HepG2 (cell line): ENCODE data around the gene CYTH1. TPM values are rescaled to one million over a fixed set of nuclear protein-coding genes. Genes with fewer than 3 reads are reported as not detected.

ENCODE experiments used
- ATAC-seq: fragments of 200-7000 bp; cut with Tn5 transposase; 3 replicates; pipeline ENCODE4 v1.9.1; 2020; ENCODE audit warnings: mild to moderate bottlenecking, moderate library complexity
- BruUV-seq: library from RNA; stranded (reverse); fragments of 400-500 nt; replicated peaks from 2 replicates; lab custom pipeline; 2021; lab: Mats Ljungman, UMichigan
- CTCF ChIA-PET: fragments of 300-600 bp; formaldehyde crosslinking; extraction: SDS; loops from one replicate; lab custom pipeline; 2021; ENCODE audit warnings: low total read pairs, inconsistent platforms, low intra/inter-chr PET ratio; lab: Yijun Ruan, JAX
- POLR2A ChIA-PET: fragments of 350-600 bp; sonication (Branson Sonifier 250); formaldehyde crosslinking; loops from one replicate; lab custom pipeline; 2020; ENCODE audit warnings: antibody characterized with exemption, inconsistent platforms; lab: Yijun Ruan, JAX
- DNase-seq: peaks from one replicate; pipeline ENCODE4 v3.0.0-alpha.2; 2015; ENCODE audit warnings: low spot score
- FAIRE-seq: peaks from 3 replicates; lab custom pipeline; 2011; peaks lifted over from hg19 to GRCh38; lab: Jason Lieb, UNC
- H2AFZ ChIP-seq: one replicate; pipeline ENCODE4 v1.6.1; 2011; ENCODE audit warnings: low read length, inconsistent platforms
- H3K27ac ChIP-seq: fragments of 300-600 bp; 3 replicates; pipeline ENCODE4 v1.8.0; 2011; ENCODE audit warnings: mixed run types, mild to moderate bottlenecking, mixed read lengths, low read length, inconsistent platforms; ENCODE audit not compliant: insufficient read depth; ENCODE audit errors: extremely low read length
- H3K27me3 ChIP-seq, 2 experiments: fragments of 200-600 bp in 1 of 2; 2 replicates in 1 of 2; 3 replicates in 1 of 2; pipeline versions ENCODE4 v1.6.0 to v1.8.0; 2011; ENCODE audit warnings: low read length in 2 of 2, mild to moderate bottlenecking in 2 of 2, moderate library complexity in 2 of 2, inconsistent platforms in 1 of 2; ENCODE audit not compliant: insufficient read depth in 2 of 2, control insufficient read depth in 1 of 2
- H3K36me3 ChIP-seq, 2 experiments: fragments of 200-600 bp in 1 of 2; replicated peaks in 1 of 2; 2 replicates in 1 of 2; 3 replicates in 1 of 2; pipeline versions ENCODE4 v1.5.1 to v1.8.0; 2011; ENCODE audit warnings: low read length in 2 of 2, inconsistent platforms in 1 of 2; ENCODE audit not compliant: insufficient read depth in 2 of 2, control insufficient read depth in 1 of 2
- H3K4me1 ChIP-seq: 2 replicates; pipeline ENCODE4 v1.5.1; 2012; ENCODE audit warnings: low read length, inconsistent platforms; ENCODE audit not compliant: insufficient read depth
- H3K4me2 ChIP-seq: 2 replicates; pipeline ENCODE4 v1.6.0; 2011; ENCODE audit warnings: low read depth, low read length, inconsistent platforms
- H3K4me3 ChIP-seq, 3 experiments: fragments of 200-600 bp in 1 of 3; sonication (generic), shearing (Covaris generic) in 1 of 3; replicated peaks in 1 of 3; 2 replicates each; pipeline ENCODE4 v1.5.1; 2011 to 2016; ENCODE audit warnings: low read length in 3 of 3, inconsistent platforms in 2 of 3, low read depth in 2 of 3, mild to moderate bottlenecking in 2 of 3, control low read depth in 1 of 3, mixed read lengths in 1 of 3; ENCODE audit not compliant: insufficient read depth in 1 of 3
- H3K79me2 ChIP-seq: one replicate; pipeline ENCODE4 v1.6.1; 2011; ENCODE audit warnings: low read length, inconsistent platforms; ENCODE audit not compliant: insufficient read depth
- H3K9ac ChIP-seq: 2 replicates; pipeline ENCODE4 v1.6.0; 2011; ENCODE audit warnings: mild to moderate bottlenecking, low read depth, low read length, inconsistent platforms; ENCODE audit not compliant: insufficient read depth
- H3K9me3 ChIP-seq: 2 replicates; pipeline ENCODE4 v1.5.1; 2012; ENCODE audit warnings: mild to moderate bottlenecking, low read length
- H4K20me1 ChIP-seq: 2 replicates; pipeline ENCODE4 v1.6.0; 2011; ENCODE audit warnings: inconsistent platforms, mild to moderate bottlenecking, low read length, moderate library complexity; ENCODE audit not compliant: insufficient read depth
- BRD4 ChIP-seq: sonication (generic); formaldehyde crosslinking; IDR thresholded peaks from 2 replicates; pipeline ENCODE4 v1.4.0; 2020; ENCODE audit warnings: missing genetic modification reagents
- ELK4 ChIP-seq: sonication (generic); formaldehyde crosslinking; IDR thresholded peaks from 2 replicates; pipeline ENCODE4 v1.9.0; 2021; ENCODE audit warnings: missing genetic modification reagents, borderline replicate concordance
- KLF12 ChIP-seq: sonication (generic); formaldehyde crosslinking; IDR thresholded peaks from 2 replicates; pipeline ENCODE4 v1.4.0; 2020; ENCODE audit warnings: missing genetic modification reagents, borderline replicate concordance
- NCOA5 ChIP-seq: sonication (generic); formaldehyde crosslinking; IDR thresholded peaks from 2 replicates; pipeline ENCODE4 v1.4.0; 2020; ENCODE audit warnings: missing genetic modification reagents
- RBM22 ChIP-seq: fragments of 200-400 bp; formaldehyde crosslinking; optimal IDR thresholded peaks from 2 replicates; pipeline ENCODE3; 2017; ENCODE audit warnings: mild to moderate bottlenecking, low read length, moderate library complexity
- SIN3A ChIP-seq: IDR thresholded peaks from 2 replicates; pipeline ENCODE4 v1.6.1; 2011; ENCODE audit warnings: low read depth, mild to moderate bottlenecking, control low read depth, low read length, borderline replicate concordance
- U2AF1 ChIP-seq: fragments of 200-400 bp; formaldehyde crosslinking; optimal IDR thresholded peaks from 2 replicates; pipeline ENCODE3; 2017; ENCODE audit warnings: mild to moderate bottlenecking, low read depth, low read length
- ZNF12 ChIP-seq: sonication (generic); formaldehyde crosslinking; IDR thresholded peaks from 2 replicates; pipeline ENCODE4 v1.5.0; 2020; ENCODE audit warnings: missing genetic modification reagents
- ZNF234 ChIP-seq: sonication (generic); formaldehyde crosslinking; conservative IDR thresholded peaks from 2 replicates; pipeline ENCODE4 v1.5.1; 2020; ENCODE audit warnings: mild to moderate bottlenecking, missing genetic modification reagents
- ZNF337 ChIP-seq: sonication (generic); formaldehyde crosslinking; IDR thresholded peaks from 2 replicates; pipeline ENCODE4 v1.5.1; 2020; ENCODE audit warnings: missing genetic modification reagents, low read depth, mild to moderate bottlenecking, borderline replicate concordance
- ZNF343 ChIP-seq: sonication (generic); formaldehyde crosslinking; IDR thresholded peaks from 2 replicates; pipeline ENCODE4 v1.4.0; 2020; ENCODE audit warnings: mild to moderate bottlenecking, missing genetic modification reagents
- ZNF407 ChIP-seq: sonication (generic); formaldehyde crosslinking; IDR thresholded peaks from one replicate; pipeline ENCODE4 v1.5.1; 2020; ENCODE audit warnings: mild to moderate bottlenecking, missing genetic modification reagents; ENCODE audit errors: not compliant biosample characterization
- ZNF563 ChIP-seq: sonication (generic); formaldehyde crosslinking; IDR thresholded peaks from 2 replicates; pipeline ENCODE4 v1.8.0; 2022; ENCODE audit warnings: mild to moderate bottlenecking, moderate library complexity, missing genetic modification reagents
- ZNF777 ChIP-seq: sonication (generic); formaldehyde crosslinking; IDR thresholded peaks from 2 replicates; pipeline ENCODE4 v1.4.0; 2020; ENCODE audit warnings: missing genetic modification reagents
- ZNF839 ChIP-seq: sonication (generic); formaldehyde crosslinking; IDR thresholded peaks from 2 replicates; pipeline ENCODE4 v1.4.0; 2020; ENCODE audit warnings: missing genetic modification reagents, mild to moderate bottlenecking, borderline replicate concordance
- WGBS: methylation state at CpG from one replicate; pipeline ENCODE4 v1.1.6; 2017; ENCODE audit warnings: low lambda C conversion rate; 5-methylcytosine and 5-hydroxymethylcytosine counted together
- in situ Hi-C: cut with HindIII; loops from 2 replicates; pipeline ENCODE4 v1.10.0; 2017; ENCODE audit warnings: low pct_unique_long_range_greater_than_20kb; ENCODE audit not compliant: extremely low pct_ligation_motif_present
- intact Hi-C: fragments of 100-400 bp; cut with micrococcal nuclease; formaldehyde crosslinking; loops from one replicate; pipeline ENCODE4 v1.10.0; 2022; ENCODE audit not compliant: unreplicated experiment
- polyA plus RNA-seq, 8 experiments: library from polyadenylated mRNA; depleted of rRNA in 3 of 8; stranded (reverse) in 7 of 8; unstranded in 1 of 8; fragments of >200 nt; fragmentation: Illumina TruSeq in 4 of 8; extraction: Trizol in 4 of 8; gene quantifications; 2 replicates each; pipeline versions ENCODE4 v1.2.1 to v1.2.3, GENCODE V29; 2011 to 2016; ENCODE audit warnings: low read depth in 4 of 8, missing spikeins in 1 of 8, mixed read lengths in 1 of 8; ENCODE audit not compliant: insufficient read depth in 1 of 8
- total RNA-seq, 5 experiments: library from RNA; depleted of rRNA; stranded (reverse); fragments of >200 nt; fragmentation: Illumina TruSeq; extraction: Trizol; gene quantifications; 2 replicates each; pipeline ENCODE4 v1.2.3, GENCODE V29; 2016; ENCODE audit warnings: low read depth in 1 of 5

Gene CYTH1
- total and polyA plus RNA-seq, 2 of the 13 experiments (the other 11 are each of a cell fraction or from before 2014, with no cell fraction given), result 20.1 to 48.9 TPM

GRCh38 chr17:78673395-78673794 lies 108.7 kb downstream of the CYTH1 start (continued):
- no peak for TF ChIP-seq ELK4

GRCh38 chr17:78672871-78673371 lies 109.2 kb downstream of the CYTH1 start:
- no TSS peak for BruUV-seq
- no peak overlapping the region for H3K27ac ChIP-seq
- FAIRE-seq (no peak), ATAC-seq (no peak), DNase-seq (no peak)
- H3K4me1 ChIP-seq, result peaks cover 13% of the 10 kb centered on the region
- H3K9ac ChIP-seq, result no peak overlapping the region
- no peaks in the 10 kb centered on the region for H4K20me1 ChIP-seq
- H3K79me2 ChIP-seq, result no peaks in the 10 kb centered on the region
- H3K4me2 ChIP-seq, result no peak overlapping the region
- intact Hi-C loops (no loop called here), in situ Hi-C loops (no loop called here)
- POLR2A ChIA-PET, result interaction anchor here (0.5 kb wide), 1 partner anchor 428 kb away, joined by 3 read pairs; no protein-coding TSS in a partner anchor
- no peak overlapping the region for H3K4me3 ChIP-seq
- H3K27me3 ChIP-seq, result no peaks in the 10 kb centered on the region
- H2AFZ ChIP-seq, result no peak overlapping the region
- H3K36me3 ChIP-seq, result peaks cover 16 to 39% of the 10 kb centered on the region in 2 experiments
- 92% methylated on average over 5 of the region's 5 CpGs for WGBS
- CTCF ChIA-PET, result no interaction called here
- H3K9me3 ChIP-seq, result no peaks in the 10 kb centered on the region
- TF ChIP-seq BRD4 (CRISPR knock-in tag) (no peak), ZNF839 (CRISPR knock-in tag) (no peak), ZNF337 (CRISPR knock-in tag) (no peak), KLF12 (CRISPR knock-in tag) (no peak), ZNF777 (CRISPR knock-in tag) (no peak), RBM22 (peak; percentile 20), NCOA5 (no peak), SIN3A (no peak), U2AF1 (no peak), ZNF234 (CRISPR knock-in tag) (no peak), ZNF407 (no peak), ZNF12 (CRISPR knock-in tag) (no peak), ZNF343 (no peak), ZNF563 (CRISPR knock-in tag) (no peak)
